SJSA1 (cell line): ENCODE data around the gene GKN2. TPM values are rescaled to one million over a fixed set of nuclear protein-coding genes. Genes with fewer than 3 reads are reported as not detected.

Experiments used
- DNase-seq, 2 experiments: peaks; one replicate each; pipeline ENCODE4 v3.0.0-alpha.2; 2015 to 2020; ENCODE audit warnings: low spot score in 2 of 2, low read depth in 1 of 2
- H3K27ac ChIP-seq: fragments of 250-450 bp; sonication (Bioruptor Pico); 2 replicates; pipeline ENCODE4 v1.5.1; 2020; ENCODE audit warnings: mild to moderate bottlenecking, moderate library complexity
- H3K27me3 ChIP-seq: fragments of 250-450 bp; sonication (Bioruptor Pico); replicated peaks from 2 replicates; pipeline ENCODE4 v1.5.1; 2020; ENCODE audit warnings: mild to moderate bottlenecking, moderate library complexity
- H3K36me3 ChIP-seq: fragments of 250-450 bp; sonication (Bioruptor Pico); 2 replicates; pipeline ENCODE4 v1.5.1; 2020; ENCODE audit warnings: mild to moderate bottlenecking
- H3K4me1 ChIP-seq: fragments of 250-450 bp; sonication (Bioruptor Pico); replicated peaks from 2 replicates; pipeline ENCODE4 v1.6.1; 2021; ENCODE audit warnings: mild to moderate bottlenecking
- H3K4me3 ChIP-seq: fragments of 250-450 bp; sonication (Bioruptor Pico); 2 replicates; pipeline ENCODE4 v1.5.1; 2020; ENCODE audit warnings: mild to moderate bottlenecking
- H3K9me3 ChIP-seq: fragments of 250-450 bp; sonication (Bioruptor Pico); replicated peaks from 2 replicates; pipeline ENCODE4 v1.5.1; 2020; ENCODE audit warnings: mild to moderate bottlenecking
- total RNA-seq: library from RNA; depleted of rRNA; stranded (reverse); fragments of >200 nt; shearing (Covaris generic); gene quantifications from 2 replicates; pipeline ENCODE4 v1.2.3, GENCODE V29; 2014

GKN2 gene
- total RNA-seq, 1 experiment from 2014 or later, result not detected

DNA sequence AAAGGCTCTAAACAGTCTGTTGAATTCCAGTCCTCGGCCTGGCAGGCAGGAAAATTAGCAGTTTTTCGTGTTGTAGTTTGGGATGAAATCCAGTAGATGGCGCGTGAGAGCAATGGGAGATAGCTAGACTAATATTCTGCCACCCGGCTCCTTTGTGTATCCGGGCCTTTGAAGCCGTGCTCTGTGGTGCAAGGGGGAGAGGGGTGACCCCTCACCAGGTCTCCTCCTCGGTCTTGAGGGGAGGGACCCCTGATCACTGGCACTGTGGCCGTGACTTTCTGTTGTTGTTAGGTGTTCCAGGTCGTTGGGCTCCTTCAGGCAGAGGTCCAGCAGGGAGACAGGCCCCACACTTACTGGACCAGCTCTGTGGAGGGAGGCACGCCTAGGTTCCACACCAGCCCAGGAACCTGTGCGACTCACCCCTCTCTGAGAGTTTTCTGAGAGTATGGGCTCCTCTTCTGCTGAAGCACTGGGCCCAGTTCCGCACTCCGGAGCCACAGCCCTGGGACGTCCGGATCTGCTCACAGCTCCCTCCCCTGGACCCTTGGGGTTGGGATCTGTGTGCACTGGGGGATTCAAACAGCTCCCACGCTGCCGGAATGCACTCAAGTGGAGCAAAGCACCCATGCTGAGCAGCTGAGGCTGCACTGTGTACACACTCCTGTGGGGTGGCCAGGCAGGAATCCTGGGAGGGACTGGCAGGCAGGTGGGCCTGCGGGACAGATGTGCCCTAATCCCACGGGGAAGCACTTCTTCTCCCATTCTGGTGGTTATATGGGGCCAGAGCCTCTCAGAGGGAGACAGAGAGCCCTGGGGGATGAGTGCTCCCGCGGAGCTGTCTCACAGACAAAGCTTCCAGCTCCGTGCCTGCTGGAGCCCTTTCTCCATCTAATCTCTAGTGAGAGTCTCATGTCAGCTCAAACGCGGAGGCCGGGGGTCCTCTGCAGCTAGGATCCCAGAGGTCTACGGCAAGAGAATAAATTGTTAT is 8.8 kb downstream of the GKN2 start:
- H3K9me3 ChIP-seq, result no peaks in the 10 kb centered on the region
- no peaks in the 10 kb centered on the region for H3K27me3 ChIP-seq
- no peaks in the 10 kb centered on the region for H3K36me3 ChIP-seq
- H3K4me1 ChIP-seq, result no peaks in the 10 kb centered on the region; the same call in 1 of the 2 replicates
- DNase-seq, result peak; percentile 58 to 68
- no peak overlapping the region for H3K4me3 ChIP-seq
- H3K27ac ChIP-seq, result no peak overlapping the region

DNA sequence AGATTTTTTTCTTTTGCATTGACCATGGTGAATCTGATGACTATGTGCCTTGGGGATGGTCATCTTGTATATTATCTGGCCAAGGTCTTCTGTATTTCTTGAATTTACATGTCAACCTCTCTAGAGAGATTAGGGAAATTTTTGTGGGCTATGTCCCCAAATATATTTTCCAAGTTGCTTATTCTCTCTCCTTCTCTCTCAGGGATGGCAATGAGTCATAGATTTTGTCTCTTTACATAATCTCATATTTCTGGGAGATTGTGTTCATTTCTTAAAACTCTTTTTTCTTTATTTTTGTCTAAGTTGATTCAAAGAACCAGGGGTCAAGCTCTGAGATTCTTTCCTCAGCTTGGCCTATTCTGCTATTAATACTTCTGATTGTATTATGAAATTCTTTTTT is 9.9 kb downstream of the GKN2 start:
- DNase-seq, result no peak
- Histone ChIP-seq H3K27me3 (no peaks in the 10 kb centered on the region), H3K4me3 (no peak overlapping the region), H3K9me3 (no peaks in the 10 kb centered on the region), H3K27ac (no peak overlapping the region), H3K4me1 (no peaks in the 10 kb centered on the region; the same call in 1 of the 2 replicates), H3K36me3 (no peaks in the 10 kb centered on the region)

DNA sequence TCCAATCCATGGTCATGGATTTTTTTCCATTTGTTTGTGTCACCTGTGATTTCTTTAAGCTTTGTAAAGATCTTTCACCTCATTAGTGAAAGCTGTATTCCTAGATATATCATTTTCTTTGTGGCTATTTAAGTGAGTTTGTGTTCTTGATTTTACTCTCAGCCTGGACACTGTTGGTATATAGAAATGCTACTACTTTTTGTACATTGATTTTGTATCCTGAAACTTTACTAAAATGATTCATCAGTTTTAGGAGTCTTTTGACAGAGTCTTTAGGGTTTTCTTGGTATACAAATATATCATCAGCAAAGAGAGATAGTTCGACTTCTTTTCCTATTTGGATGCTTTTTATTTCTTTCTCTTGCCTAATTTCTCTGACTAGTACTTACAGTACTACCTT is 12.3 kb downstream of the GKN2 start:
- Histone ChIP-seq H3K36me3 (no peaks in the 10 kb centered on the region), H3K4me1 (peaks cover 15% of the 10 kb centered on the region), H3K4me3 (no peak overlapping the region), H3K9me3 (no peaks in the 10 kb centered on the region), H3K27me3 (no peaks in the 10 kb centered on the region), H3K27ac (no peak overlapping the region)
- no peak for DNase-seq

DNA sequence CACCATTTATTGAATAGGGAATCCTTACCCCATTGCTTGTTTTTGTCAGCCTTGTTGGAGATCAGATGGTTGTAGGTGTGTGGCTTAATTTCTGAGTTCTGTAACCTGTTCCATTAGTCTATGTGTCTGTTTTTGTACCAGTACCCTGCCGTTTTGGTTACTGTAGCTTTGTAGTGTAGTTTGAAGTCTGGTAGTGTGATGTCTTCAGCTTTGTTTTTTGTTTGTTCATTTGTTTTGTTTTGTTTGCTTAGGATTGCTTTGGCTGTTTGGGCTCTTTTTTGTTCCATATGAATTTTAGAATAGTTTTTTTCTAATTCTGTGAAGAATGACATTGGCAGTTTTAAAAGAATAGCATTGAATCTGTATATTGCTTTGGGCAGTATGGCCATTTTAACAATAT is 12.7 kb downstream of the GKN2 start:
- Histone ChIP-seq H3K27ac (no peak overlapping the region), H3K4me1 (peaks cover 15% of the 10 kb centered on the region), H3K36me3 (no peaks in the 10 kb centered on the region), H3K27me3 (no peaks in the 10 kb centered on the region), H3K9me3 (no peaks in the 10 kb centered on the region), H3K4me3 (no peak overlapping the region)
- DNase-seq, result no peak

DNA sequence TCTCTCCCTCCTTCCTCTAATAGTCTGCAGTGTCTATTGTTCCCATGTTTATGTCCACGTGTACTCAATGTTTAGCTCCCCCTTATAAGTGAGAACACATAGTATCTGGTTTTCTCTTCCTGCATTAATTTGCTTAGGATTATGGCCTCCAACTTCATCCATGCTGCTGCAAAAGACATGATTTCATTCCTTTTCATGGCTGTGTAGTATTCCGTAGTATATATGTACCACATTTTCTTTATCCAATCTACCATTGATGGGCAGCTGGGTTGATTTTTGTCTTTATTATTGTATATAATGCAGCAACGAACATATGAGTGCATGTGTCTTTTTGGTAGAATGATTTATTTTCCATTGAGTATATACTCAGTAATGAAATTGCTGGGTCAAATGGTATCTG is 13.8 kb downstream of the GKN2 start:
- Histone ChIP-seq H3K36me3 (no peaks in the 10 kb centered on the region), H3K4me1 (peaks cover 15% of the 10 kb centered on the region), H3K27ac (no peak overlapping the region), H3K9me3 (no peaks in the 10 kb centered on the region), H3K4me3 (no peak overlapping the region), H3K27me3 (no peaks in the 10 kb centered on the region)
- DNase-seq, result no peak

DNA sequence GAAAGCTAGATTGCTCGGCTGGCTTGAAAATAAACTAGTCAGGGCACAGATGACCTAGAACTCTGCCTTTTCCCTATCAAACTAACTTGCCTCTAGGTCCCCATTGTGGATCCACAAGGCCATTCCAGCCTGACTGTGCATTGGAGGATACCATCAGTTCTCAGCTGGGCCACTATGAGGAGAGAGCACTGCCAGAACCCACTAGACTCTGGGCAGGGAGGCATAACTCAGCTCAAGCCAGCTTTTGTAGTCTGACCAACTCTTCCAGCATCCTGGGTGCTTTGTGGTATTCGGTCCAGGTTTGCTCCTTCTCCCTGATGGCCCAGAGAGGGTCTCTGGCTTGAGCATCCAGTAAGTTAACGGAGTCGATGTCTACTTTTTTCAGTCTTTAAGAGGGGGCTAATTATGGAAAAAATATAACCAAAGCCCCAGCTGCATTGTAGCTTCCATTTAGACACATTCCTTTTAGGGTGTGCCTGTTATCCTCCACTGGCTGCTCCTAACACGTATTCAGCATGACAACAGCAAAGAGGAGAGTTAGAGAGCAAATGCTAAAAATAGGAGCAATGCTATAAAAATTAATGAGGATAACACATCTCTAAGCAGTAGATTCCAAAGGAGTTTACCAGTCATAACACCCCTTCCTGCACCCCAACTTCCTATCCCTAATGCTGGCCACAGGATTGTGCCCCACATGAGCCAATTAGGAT is 15.2 kb downstream of the GKN2 start:
- no peak overlapping the region for H3K4me3 ChIP-seq

DNA sequence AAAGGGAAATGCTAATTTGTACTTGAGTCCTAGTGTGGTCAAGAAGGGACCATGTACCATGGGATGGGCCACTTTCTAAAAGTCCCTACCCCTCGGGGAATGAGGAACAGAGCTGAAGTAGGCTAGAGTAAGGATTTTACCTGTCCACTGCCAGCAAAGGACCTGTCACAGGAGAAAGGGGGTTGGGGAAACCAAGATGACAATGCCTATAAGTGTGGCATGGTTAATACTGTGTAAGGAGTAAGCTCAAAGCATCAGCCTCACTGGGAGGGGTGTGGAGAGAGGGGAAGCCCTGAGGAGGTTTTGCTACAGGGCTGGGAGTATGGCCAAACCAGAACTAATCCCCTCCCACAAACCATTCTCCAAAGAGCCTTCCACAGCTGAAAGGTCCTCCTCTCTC is 15.8 kb downstream of the GKN2 start:
- Histone ChIP-seq H3K4me1 (peaks cover 15% of the 10 kb centered on the region), H3K27ac (no peak overlapping the region), H3K4me3 (no peak overlapping the region), H3K36me3 (no peaks in the 10 kb centered on the region), H3K9me3 (no peaks in the 10 kb centered on the region), H3K27me3 (no peaks in the 10 kb centered on the region)
- no peak for DNase-seq

More for the DNA sequence above, 15.2 kb downstream of the GKN2 start:
- H3K36me3 ChIP-seq, result no peaks in the 10 kb centered on the region
- no peak overlapping the region for H3K27ac ChIP-seq
- H3K9me3 ChIP-seq, result no peaks in the 10 kb centered on the region
- no peaks in the 10 kb centered on the region for H3K27me3 ChIP-seq
- peaks cover 15% of the 10 kb centered on the region for H3K4me1 ChIP-seq
- no peak for DNase-seq

DNA sequence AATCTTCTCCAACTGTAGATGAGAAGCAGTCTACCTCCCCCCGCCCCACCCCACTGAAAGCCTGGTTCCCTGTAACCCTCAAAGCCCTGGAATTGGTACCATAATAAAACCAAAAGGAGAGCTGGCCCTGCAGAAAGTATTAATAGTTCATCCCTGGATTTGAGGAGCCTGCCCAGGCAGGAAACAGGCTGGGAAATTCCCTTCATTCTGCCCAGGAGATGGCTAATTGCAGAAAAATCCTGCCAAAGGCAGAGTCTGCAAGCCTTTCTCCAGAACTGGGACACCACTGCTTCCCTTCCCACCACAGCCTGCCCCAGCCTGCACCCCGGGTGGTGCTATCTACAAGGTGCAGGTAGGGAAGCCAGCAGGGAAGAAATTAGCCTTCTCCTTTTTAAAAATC is 16.3 kb downstream of the GKN2 start:
- no peaks in the 10 kb centered on the region for H3K36me3 ChIP-seq
- DNase-seq, result peak in 1 of 2 experiments; percentile 20

DNA sequence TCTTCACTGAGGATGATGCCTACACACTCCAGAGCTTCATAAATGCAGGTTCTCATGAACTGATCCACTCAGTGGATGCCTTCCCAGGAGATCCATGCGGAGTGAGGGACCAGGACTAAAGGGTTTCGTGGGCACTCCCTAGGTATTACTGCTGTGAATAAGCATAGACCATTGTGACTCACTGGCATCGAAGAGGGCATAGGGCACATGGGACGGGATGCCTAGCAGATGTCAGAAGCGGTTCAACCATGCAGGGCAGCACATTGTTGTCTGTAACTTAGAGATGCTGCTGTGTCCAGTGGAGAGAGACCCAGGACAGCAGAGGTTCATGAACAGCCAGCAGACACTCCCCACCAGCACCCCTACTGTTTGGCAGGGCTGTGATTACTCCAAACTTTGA is 17.2 kb downstream of the GKN2 start:
- H3K4me3 ChIP-seq, result no peak overlapping the region
- H3K36me3 ChIP-seq, result no peaks in the 10 kb centered on the region
- peaks cover 15% of the 10 kb centered on the region for H3K4me1 ChIP-seq
- H3K27me3 ChIP-seq, result no peaks in the 10 kb centered on the region
- H3K9me3 ChIP-seq, result no peaks in the 10 kb centered on the region
- DNase-seq, result no peak
- H3K27ac ChIP-seq, result no peak overlapping the region

More for the DNA sequence above, 16.3 kb downstream of the GKN2 start:
- Histone ChIP-seq H3K9me3 (no peaks in the 10 kb centered on the region), H3K4me1 (peaks cover 15% of the 10 kb centered on the region), H3K27ac (peak overlapping the region; percentile 11; the same call in 1 of the 2 replicates), H3K27me3 (no peaks in the 10 kb centered on the region), H3K4me3 (no peak overlapping the region)

DNA sequence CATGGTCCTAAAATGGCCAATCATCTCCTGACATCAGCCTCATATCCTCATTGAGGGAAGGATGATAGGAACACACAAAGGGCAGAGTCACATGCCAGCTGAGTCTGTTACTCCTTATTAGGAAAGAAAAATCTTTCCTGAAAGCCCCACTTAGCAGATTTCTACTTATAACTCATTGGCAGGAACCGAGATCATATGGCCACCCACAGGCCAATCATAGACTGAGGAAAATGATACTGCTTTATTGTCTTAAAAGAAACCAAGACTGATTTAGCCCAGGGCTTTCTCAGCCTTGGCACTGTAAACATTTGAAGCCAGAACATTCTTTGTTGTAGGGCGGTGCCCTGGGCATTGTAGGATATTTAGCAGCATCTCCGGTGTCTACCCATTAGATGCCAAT is 18.7 kb downstream of the GKN2 start:
- no peaks in the 10 kb centered on the region for H3K36me3 ChIP-seq
- no peak overlapping the region for H3K4me3 ChIP-seq
- DNase-seq, result no peak
- H3K27me3 ChIP-seq, result no peaks in the 10 kb centered on the region
- H3K27ac ChIP-seq, result no peak overlapping the region
- H3K9me3 ChIP-seq, result no peaks in the 10 kb centered on the region
- peaks cover 15% of the 10 kb centered on the region for H3K4me1 ChIP-seq

DNA sequence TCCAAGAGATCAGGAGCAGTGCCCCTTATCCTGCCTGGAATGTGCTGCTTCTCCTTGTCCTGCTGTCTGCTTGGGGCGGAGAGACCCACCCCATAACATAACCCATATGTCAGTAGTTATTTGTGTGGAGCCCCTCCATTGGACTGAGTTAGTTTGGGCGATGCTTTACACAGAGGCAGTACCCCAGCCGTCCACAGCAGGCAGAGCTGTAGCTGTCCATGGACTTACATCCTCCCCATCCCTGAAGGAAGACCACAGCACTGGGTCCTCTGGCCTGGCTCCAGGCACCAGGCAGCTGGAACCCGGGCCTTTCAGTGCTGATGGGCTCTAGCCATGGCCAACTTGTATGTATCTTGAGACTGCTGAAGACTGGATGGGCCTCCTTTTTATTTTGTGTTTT is 20.3 kb downstream of the GKN2 start:
- no peaks in the 10 kb centered on the region for H3K36me3 ChIP-seq
- no peak overlapping the region for H3K27ac ChIP-seq
- H3K27me3 ChIP-seq, result no peaks in the 10 kb centered on the region
- no peaks in the 10 kb centered on the region for H3K9me3 ChIP-seq
- peaks cover 15% of the 10 kb centered on the region for H3K4me1 ChIP-seq
- no peak for DNase-seq
- H3K4me3 ChIP-seq, result no peak overlapping the region

DNA sequence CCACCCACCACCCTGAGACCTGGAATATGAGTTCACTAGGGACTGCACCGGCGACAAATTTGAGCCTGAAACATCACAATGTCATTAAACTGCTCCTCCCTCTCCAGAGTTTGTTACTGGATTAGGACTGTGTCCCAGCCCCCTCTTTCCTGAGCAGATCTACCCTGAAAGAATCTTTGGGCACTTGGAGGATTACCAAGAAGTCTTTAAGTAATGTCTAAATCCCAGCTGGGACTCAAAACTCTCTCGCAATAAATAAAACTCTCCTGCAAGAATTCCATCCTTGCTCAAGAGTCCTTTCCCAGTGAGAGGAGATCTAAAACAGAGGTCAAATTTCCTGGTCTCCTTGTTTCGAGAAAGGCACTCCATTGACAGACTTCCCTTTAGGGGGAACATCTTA is 20.9 kb downstream of the GKN2 start:
- Histone ChIP-seq H3K27me3 (no peaks in the 10 kb centered on the region), H3K36me3 (no peaks in the 10 kb centered on the region), H3K27ac (no peak overlapping the region), H3K4me1 (peaks cover 13% of the 10 kb centered on the region), H3K4me3 (no peak overlapping the region), H3K9me3 (no peaks in the 10 kb centered on the region)
- no peak for DNase-seq

DNA sequence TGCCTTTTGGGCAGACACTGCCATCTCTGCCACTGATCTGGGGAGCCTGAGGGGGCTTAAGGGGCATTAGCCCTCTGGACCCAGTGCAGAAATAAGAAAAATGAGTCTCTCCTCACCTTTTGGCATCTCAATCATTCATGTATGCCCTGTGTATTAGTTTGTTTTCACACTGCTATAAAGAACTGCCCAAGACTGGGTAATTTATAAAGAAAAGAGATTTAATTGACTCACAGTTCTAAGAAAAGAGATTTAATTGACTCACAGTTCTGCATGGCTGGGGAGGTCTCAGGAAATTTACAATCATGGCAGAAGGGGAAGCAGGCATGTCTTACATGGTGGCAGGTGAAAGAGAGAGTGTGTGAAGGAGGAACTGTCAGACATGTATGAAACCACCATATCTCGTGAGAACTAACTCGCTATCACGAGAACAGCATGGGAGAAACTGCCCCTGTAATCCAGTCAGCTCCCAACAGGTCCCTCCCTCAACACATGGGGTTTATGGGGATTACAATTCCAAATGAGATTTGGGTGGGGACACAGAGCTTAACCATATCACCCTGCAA is 21.5 kb downstream of the GKN2 start:
- Histone ChIP-seq H3K27ac (no peak overlapping the region), H3K4me1 (peaks cover 7% of the 10 kb centered on the region), H3K9me3 (no peaks in the 10 kb centered on the region), H3K27me3 (no peaks in the 10 kb centered on the region), H3K36me3 (no peaks in the 10 kb centered on the region), H3K4me3 (no peak overlapping the region)
- DNase-seq, result no peak

DNA sequence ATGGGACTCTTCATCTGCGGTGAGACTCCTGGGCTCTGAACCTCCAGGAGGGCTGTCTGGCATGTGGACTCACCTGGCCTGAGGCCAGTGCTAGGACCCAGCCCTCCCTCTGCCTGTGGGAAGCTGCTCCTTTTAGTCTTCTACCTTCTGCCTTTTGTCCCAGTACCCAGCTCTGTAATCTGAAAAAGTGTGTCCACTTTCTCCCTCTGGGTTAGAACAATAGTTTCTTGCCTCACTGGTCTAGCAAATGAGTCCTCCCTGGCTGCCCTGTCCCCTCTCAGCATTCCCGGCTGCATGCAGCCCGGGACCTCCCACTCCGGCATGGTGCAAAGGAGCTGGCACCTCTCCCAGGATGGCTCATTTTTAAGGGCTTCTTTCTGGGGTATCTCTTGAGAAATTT is 25.9 kb downstream of the GKN2 start:
- Histone ChIP-seq H3K36me3 (no peaks in the 10 kb centered on the region), H3K27ac (no peak overlapping the region), H3K4me1 (peaks cover 7% of the 10 kb centered on the region), H3K4me3 (no peak overlapping the region), H3K27me3 (no peaks in the 10 kb centered on the region), H3K9me3 (no peaks in the 10 kb centered on the region)
- DNase-seq, result no peak
